GM21528 (cell line): ENCODE measurements around the gene HTT-AS.

Source experiments
- ATAC-seq: cut with Tn5 transposase; IDR thresholded peaks from one replicate; pipeline ENCODE4 v1.9.1; 2021; ENCODE audit warnings: mild to moderate bottlenecking, moderate library complexity; ENCODE audit not compliant: unreplicated experiment, low FRiP score

HTT-AS gene

DNA sequence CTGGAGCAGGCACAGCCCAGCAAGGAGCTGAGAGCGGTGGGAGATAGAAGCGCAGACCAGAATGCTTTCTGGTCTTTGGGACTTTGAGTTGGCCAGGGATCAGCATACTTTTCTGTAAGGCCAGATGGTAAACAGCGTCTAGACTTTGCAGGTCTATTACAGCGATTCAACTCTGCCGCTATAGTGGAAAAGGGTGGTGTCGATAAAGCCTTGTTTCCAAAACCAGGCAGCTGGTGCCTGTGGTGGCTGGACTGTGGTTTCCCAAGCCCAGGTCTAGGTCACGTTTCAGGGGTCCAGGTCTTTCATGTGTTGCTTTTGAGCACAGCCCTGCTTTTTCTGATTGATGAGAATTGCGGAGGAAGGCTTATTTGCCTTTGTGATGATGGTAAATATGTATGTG lies 40.1 kb downstream of the HTT-AS start:
- no peak for ATAC-seq

DNA sequence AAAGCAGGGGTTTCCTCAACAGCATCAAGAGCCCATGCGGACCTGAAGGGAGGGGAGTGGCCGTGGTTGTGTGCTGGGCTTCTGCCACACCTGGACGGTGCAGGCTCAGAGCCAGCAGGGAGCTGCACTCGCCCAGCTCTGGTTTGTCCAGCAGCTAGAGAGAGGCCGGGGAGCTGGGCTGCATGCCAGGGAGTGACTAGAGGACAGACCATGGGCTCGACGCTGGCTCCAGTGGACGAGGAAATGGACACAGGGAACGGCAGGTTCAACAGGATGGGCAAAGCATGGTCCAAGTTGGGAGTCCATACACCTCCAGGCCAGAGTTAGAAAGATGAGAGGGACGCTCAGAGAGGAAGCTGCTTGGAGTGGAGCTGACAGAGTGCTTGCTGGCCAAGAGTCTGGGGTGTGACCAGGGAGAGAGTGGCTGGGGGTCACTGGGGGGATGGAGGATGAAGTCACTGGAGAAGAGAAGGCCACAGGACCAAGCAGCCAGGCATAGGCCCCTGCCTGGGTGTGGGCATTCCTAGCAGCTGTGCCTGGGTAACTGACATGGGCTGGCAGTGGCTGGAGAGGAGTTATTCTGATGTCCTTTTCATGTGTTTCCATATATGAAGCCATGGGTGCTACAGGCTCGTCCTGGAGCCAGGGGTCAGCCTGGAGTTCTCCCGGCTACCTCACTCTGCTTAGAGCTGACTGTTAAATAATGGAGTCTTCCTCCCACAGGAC lies 42.8 kb downstream of the HTT-AS start:
- no peak for ATAC-seq

DNA sequence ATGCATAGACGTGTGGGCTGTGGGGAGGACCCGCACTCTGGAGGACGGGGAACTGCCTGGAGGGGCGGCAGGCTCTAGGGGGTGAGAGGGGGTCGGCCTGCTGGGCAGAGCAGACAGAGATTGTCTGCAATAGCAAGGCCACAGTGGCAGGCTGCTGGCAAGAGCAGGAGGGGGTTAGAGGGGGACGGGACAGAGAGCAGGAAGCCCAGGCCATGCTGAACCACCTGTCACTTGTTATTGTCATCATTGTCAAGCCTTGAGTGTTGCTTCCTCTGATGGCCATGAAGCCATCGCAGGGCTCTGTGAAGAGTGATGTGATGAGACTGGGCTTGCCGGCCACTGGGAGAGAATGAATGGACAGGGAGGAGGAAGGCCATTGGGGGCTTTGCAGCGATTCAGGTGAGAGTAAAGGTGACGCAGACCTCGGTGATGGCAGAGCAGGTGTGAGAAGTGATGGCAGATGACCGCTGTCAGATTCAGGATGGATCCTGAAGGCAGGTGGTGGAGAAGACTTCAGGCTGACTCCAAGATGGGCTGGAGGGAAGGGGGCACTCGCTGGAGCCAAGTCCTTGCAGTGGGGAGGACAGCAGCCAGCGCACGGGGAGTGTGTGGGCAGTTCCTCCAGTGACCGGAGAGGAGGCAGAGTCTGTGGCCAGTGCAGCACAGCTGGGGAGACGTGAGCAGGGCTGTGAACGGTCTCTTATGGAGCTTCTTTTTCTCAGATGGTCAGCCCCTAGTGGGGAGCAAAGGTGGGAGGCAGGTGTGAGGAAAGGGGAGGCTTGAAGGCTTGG lies 43.6 kb downstream of the HTT-AS start:
- ATAC-seq: no peak

DNA sequence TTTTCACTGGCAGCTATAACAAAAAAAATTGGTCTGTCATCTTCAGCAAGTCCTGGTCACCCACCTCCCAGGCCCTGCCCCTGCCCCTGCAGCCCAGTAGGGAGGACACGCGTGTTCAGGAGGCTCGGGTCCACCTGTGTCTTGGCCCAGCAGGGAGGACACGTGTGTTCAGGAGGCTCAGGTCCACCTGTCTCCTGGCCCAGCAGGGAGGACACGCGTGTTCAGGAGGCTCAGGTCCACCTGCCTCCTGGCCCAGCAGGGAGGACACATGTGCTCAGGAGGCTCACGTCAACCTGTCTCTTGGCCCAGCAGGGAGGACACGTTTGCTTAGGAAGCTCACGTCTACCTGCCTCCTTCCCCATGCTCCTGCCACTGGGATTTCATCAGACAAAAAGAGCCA lies 44.9 kb downstream of the HTT-AS start:
- ATAC-seq: no peak

DNA sequence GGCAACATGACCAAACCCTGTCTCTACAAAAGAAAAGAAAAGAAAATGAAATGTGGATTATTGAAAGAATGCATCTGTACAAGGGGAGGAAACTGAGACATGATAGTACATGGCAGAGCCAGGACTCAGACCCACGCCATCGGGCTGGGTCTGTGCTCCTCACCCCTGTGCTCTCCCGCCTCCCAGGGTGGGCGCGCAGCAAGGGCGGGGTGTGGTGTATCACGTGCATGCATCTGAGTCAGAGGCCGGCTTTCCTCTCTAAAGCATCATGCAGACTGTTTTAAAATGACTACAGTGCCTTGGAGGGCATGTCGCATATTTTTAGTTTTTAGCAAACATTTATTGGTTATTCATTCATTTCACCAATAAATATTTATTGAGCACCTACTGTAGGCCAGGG lies 47.8 kb downstream of the HTT-AS start:
- ATAC-seq: no peak

DNA sequence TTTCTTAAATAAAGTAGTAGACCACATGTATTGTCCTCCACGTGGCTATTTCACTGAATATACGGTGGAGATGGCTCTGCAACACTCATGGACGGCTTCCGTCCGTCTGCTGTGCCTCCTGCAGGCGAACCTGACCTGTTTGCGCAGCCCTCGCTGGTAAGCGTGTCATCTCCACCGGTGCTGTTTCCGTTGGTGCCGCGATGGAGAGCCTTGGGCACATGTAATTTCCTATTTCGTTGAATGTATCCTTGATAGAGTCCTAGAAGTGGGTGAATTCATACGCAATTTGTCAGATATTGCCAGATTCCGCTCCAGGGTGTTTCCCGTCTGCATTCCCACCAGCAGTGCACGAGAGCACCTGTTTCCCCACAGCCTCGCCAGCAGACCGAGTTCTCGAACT lies 48.5 kb downstream of the HTT-AS start:
- no peak for ATAC-seq

DNA sequence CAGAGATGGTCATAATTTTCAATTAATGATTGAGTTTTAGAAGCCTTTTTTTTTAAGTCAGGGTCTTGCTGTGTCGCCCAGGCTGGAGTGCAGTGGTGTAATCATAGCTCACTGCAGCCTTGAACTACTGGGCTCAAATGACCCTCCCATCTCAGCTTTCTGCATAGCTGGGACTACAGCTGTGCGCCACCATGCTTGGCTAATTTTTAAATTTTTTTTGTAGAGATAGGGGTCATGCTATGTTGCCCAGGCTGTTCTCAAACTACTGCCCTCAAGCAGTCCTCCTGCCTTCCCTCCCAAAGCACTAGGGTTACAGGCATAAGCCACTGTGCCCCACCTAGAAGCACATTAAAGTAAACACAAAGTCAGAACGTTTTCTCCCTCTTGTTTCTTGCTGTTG lies 51.7 kb downstream of the HTT-AS start:
- no peak for ATAC-seq

DNA sequence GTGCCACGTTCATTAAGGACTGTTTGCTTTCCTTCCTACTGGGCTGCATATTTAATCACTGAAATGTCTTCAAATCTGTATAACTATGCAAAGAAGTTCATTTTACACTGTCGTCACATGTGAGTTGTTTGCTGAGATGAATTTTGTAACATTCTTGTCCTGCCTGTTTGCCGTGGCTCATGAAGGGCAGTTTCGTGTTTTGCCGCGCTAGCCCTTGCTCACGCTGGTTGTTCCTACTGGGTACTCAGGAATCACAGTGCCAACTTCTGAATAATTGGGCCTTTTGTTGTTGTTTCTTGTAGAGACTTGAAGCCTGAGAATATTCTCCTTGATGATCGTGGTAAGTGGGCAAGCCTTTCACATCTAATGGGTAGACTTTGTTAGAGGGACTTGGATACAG lies 52.2 kb downstream of the HTT-AS start:
- no peak for ATAC-seq

DNA sequence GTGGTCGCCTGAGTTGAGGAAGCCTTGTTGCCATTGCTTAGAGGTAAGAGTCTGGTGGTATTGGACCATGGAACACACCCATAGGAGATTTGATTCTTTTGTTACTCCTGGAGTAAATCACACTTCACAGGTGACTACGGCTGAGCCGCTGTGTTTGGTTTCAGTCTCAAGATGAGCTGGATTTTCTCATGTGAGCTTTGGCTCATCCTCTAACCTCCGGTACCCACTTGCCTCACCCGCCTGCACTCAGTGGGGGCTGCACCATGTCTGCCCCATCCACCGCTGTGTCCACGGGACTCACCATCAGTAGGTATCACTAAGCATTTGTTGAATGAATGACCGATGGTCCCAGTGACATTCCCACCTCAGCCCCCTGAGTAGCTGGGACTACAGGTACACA lies 52.7 kb downstream of the HTT-AS start:
- no peak for ATAC-seq

DNA sequence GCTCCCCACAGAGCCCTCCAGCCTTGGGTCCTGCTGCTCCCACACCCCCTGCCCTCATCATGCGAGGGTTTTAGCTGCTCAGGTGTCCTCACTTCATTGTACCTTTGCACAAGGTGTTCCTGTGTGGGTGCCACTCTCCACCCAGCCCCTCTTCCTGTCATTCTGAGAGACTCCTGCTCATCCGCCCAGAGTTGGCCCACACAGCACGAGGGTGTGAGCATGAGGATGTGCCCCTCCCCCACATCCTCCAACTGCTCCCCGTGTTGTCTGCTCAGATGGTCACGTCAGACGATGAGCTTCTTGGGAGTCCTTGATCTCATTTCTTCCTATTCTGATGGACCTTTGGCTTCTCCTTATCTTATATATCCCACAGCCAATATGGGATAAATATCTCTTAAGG lies 53.2 kb downstream of the HTT-AS start:
- ATAC-seq: no peak

DNA sequence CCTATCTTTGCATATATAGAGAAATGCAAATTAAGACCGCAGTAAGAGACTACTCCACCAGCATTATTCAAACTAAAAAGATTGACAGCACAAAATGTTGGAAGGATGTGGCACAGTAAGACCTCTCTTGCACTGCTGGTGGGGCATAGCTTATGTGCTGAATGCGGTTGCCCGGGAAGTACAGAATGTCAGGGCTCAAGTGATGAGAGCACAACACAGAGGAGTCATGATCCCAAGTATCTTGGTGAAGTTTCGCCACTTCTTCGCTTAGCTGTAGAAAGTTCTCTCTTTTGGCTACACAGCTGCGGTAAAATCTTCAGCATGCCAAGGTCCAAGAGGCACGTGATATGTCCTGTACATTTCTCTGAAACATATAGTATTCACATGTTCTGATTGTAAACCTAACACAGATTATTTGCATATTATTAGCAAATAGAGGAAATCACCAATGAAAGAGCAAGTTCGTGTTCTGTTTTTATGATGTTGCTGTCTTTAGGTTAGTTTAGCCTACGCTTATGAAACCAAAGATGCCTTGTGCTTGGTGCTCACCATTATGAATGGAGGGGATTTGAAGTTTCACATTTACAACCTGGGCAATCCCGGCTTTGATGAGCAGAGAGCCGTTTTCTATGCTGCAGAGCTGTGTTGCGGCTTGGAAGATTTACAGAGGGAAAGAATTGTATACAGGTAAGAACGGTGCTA lies 55.0 kb downstream of the HTT-AS start:
- no peak for ATAC-seq

DNA sequence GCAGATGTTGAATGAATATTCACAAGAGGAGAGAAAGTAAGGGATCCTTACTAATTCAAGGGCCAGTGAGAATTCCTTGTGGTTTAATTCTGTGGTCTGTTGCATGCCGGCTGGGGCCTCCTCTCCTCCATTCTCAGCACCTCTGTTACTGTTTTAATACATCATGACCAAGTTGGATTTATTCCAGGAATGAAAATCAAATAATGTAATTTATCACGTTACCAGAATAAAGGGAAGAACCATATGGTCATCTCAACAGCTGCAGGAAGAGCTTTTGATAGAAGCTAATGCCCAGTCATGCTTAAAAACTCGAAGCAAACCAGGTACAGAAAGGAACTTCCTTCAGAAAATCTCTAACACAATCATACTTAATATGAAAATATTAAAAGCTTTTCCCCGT lies 56.8 kb downstream of the HTT-AS start:
- no peak for ATAC-seq

DNA sequence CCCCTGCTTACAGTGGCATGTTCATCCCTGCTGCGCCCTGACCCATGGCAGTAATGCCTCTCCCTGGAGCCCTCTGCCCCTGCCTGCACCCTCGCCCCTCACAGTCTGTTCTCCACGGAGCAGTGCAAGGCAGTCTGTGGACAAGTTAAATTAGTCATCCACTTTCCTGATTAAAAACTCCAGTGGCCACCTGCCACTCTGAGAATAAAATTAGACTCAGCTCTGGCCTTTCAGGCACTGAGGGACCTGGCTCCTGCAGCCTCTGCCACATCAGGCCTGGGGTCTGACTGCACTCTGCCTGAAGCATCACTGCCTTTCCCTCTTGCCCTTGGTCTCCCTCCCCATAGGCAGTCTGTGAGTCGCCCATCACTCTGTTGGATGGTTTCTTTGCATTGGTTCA lies 57.4 kb downstream of the HTT-AS start:
- ATAC-seq: no peak

DNA sequence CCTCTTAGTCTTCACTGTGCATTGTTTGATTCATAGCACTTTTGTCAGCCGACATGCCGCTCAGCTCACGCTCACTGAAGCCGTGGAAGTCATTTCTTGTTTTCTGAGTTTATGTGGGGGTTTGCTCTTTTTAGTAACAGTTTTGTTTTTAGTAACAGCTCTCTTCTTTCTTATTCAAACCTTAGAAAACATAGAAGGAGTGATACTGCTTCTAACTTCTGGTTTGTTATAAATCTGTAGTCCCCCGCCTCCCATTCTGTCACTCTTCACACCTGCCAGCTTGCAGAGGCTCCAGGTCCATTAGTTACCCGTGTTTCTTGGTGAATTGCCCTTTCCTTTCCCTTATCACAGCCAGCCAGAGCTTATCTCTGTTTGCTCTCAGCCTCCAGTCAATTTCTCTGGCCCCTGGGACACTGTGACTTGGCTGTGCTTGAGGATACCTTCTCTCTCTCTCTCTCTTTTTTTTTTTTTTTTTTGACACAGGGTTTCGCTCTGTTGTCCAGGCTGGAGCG lies 60.4 kb downstream of the HTT-AS start:
- ATAC-seq: no peak
